IMR-90 (cell line): ENCODE data around the gene SHISAL1. TPM values are rescaled to one million over a fixed set of nuclear protein-coding genes. Genes with fewer than 3 reads are reported as not detected.

Experiments used
- ATAC-seq: fragments of 200-7000 bp; cut with Tn5 transposase; 2 replicates; pipeline ENCODE4 v1.9.1; 2020; ENCODE audit warnings: low read depth, mild to moderate bottlenecking, moderate library complexity
- BruUV-seq: library from RNA; stranded (reverse); fragments of 400-500 nt; replicated peaks from 2 replicates; lab custom pipeline; 2021; lab: Mats Ljungman, UMichigan
- CTCF ChIA-PET: fragments of 300-600 bp; formaldehyde crosslinking; extraction: SDS; loops from one replicate; lab custom pipeline; 2021; ENCODE audit warnings: antibody characterized with exemption; lab: Yijun Ruan, JAX
- POLR2A ChIA-PET: fragments of 300-600 bp; sonication (Branson Sonifier 250); formaldehyde crosslinking; loops from one replicate; lab custom pipeline; 2022; ENCODE audit warnings: antibody characterized with exemption; ENCODE audit not compliant: unreplicated experiment; lab: Charles Lee
- DNase-seq: peaks from one replicate; pipeline ENCODE4 v3.0.0; 2013
- H2AFZ ChIP-seq: replicated peaks from 2 replicates; pipeline ENCODE3; 2013; ENCODE audit warnings: low read length, mild to moderate bottlenecking; ENCODE audit not compliant: poor library complexity
- H2AK5ac ChIP-seq: 2 replicates; pipeline ENCODE4 v1.6.1; 2013; ENCODE audit warnings: low read depth, low read length, inconsistent platforms
- H2AK9ac ChIP-seq: replicated peaks from 2 replicates; pipeline ENCODE3; 2013; ENCODE audit warnings: mild to moderate bottlenecking, low read depth, low read length, moderate library complexity; ENCODE audit not compliant: poor library complexity
- H2BK120ac ChIP-seq: 2 replicates; pipeline ENCODE4 v1.6.1; 2013; ENCODE audit warnings: low read depth, low read length, inconsistent platforms
- H2BK15ac ChIP-seq: 3 replicates; pipeline ENCODE4 v1.6.1; 2013; ENCODE audit warnings: low read depth, low read length, inconsistent platforms
- H2BK20ac ChIP-seq: 2 replicates; pipeline ENCODE4 v1.6.1; 2013; ENCODE audit warnings: low read depth, mild to moderate bottlenecking, inconsistent platforms, low read length, moderate library complexity
- H2BK5ac ChIP-seq: 2 replicates; pipeline ENCODE4 v1.6.1; 2013; ENCODE audit warnings: mild to moderate bottlenecking, low read depth, low read length, inconsistent platforms; ENCODE audit not compliant: poor library complexity, severe bottlenecking
- H3K14ac ChIP-seq: replicated peaks from 2 replicates; pipeline ENCODE4 v1.6.1; 2013; ENCODE audit warnings: low read depth, low read length, inconsistent platforms
- H3K18ac ChIP-seq: 2 replicates; pipeline ENCODE4 v1.6.1; 2013; ENCODE audit warnings: low read depth, low read length, control low read depth
- H3K23ac ChIP-seq: 2 replicates; pipeline ENCODE4 v1.6.1; 2013; ENCODE audit warnings: low read depth, low read length, inconsistent platforms
- H3K27ac ChIP-seq: 2 replicates; pipeline ENCODE4 v1.5.1; 2013; ENCODE audit warnings: mild to moderate bottlenecking, control low read depth, low read length; ENCODE audit not compliant: insufficient read depth
- H3K27me3 ChIP-seq: 2 replicates; pipeline ENCODE4 v1.6.1; 2013; ENCODE audit warnings: low read length; ENCODE audit not compliant: control insufficient read depth, insufficient read depth
- H3K36me3 ChIP-seq: 2 replicates; pipeline ENCODE4 v1.6.1; 2013; ENCODE audit warnings: low read length, mixed read lengths; ENCODE audit not compliant: control insufficient read depth, insufficient read depth
- H3K4ac ChIP-seq: 2 replicates; pipeline ENCODE4 v1.6.1; 2013; ENCODE audit warnings: low read depth, low read length, inconsistent platforms
- H3K4me1 ChIP-seq: 2 replicates; pipeline ENCODE4 v1.6.1; 2013; ENCODE audit warnings: low read length, mixed read lengths; ENCODE audit not compliant: control insufficient read depth, insufficient read depth
- H3K4me2 ChIP-seq: 2 replicates; pipeline ENCODE4 v1.6.1; 2013; ENCODE audit warnings: low read depth, mild to moderate bottlenecking, control low read depth, low read length, moderate library complexity
- H3K4me3 ChIP-seq: 2 replicates; pipeline ENCODE4 v1.5.1; 2013; ENCODE audit warnings: low read depth, mild to moderate bottlenecking, control low read depth, low read length, moderate library complexity; ENCODE audit not compliant: insufficient read depth
- H3K56ac ChIP-seq: 2 replicates; pipeline ENCODE4 v1.6.1; 2013; ENCODE audit warnings: low read length, inconsistent platforms; ENCODE audit not compliant: insufficient read depth; ENCODE audit errors: extremely low read depth
- H3K79me1 ChIP-seq, 2 experiments: 2 replicates each; pipeline ENCODE4 v1.6.1; 2013; ENCODE audit warnings: low read length in 2 of 2, inconsistent platforms in 1 of 2, low read depth in 1 of 2
- H3K9ac ChIP-seq: 2 replicates; pipeline ENCODE4 v1.6.1; 2013; ENCODE audit warnings: low read depth, low read length, control low read depth
- H3K9me1 ChIP-seq: 2 replicates; pipeline ENCODE4 v1.6.1; 2013; ENCODE audit warnings: low read length, inconsistent platforms; ENCODE audit not compliant: insufficient read depth
- H3K9me3 ChIP-seq: 2 replicates; pipeline ENCODE4 v1.6.1; 2013; ENCODE audit warnings: low read length; ENCODE audit not compliant: control insufficient read depth, insufficient read depth
- H4K20me1 ChIP-seq: 2 replicates; pipeline ENCODE4 v1.6.1; 2013; ENCODE audit warnings: low read length, inconsistent platforms; ENCODE audit not compliant: insufficient read depth
- H4K5ac ChIP-seq: 2 replicates; pipeline ENCODE4 v1.6.1; 2013; ENCODE audit warnings: mild to moderate bottlenecking, low read depth, low read length, control low read depth
- H4K8ac ChIP-seq, 2 experiments: 2 replicates each; pipeline ENCODE4 v1.6.1; 2013; ENCODE audit warnings: low read depth in 2 of 2, low read length in 2 of 2, control low read depth in 1 of 2, inconsistent platforms in 1 of 2
- H4K91ac ChIP-seq: 2 replicates; pipeline ENCODE4 v1.6.1; 2013; ENCODE audit warnings: low read depth, low read length, inconsistent platforms; ENCODE audit not compliant: insufficient read depth
- RFX5 ChIP-seq: IDR thresholded peaks from 2 replicates; pipeline ENCODE4 v1.8.0; 2012; ENCODE audit warnings: low read depth, mild to moderate bottlenecking, low read length, moderate library complexity
- SMC3 ChIP-seq: fragments of 150-350 bp; IDR thresholded peaks from 2 replicates; pipeline ENCODE4 v1.6.1; 2016; ENCODE audit warnings: low read depth, mild to moderate bottlenecking, antibody characterized with exemption, low read length, moderate library complexity
- USF2 ChIP-seq: fragments of 150-350 bp; IDR thresholded peaks from 2 replicates; pipeline ENCODE4 v1.6.1; 2017; ENCODE audit warnings: mild to moderate bottlenecking, antibody characterized with exemption, low read length, low read depth
- WGBS, 2 experiments: methylation state at CpG; one replicate each; pipeline versions ENCODE4 v1.1.5 to v1.1.7; 2013; ENCODE audit warnings: missing lambda C conversion rate in 2 of 2; ENCODE audit not compliant: insufficient read length in 1 of 2; ENCODE audit errors: extremely low coverage in 2 of 2; 5-methylcytosine and 5-hydroxymethylcytosine counted together
- dilution Hi-C: fragments of 300-500 bp; cut with HindIII; formaldehyde crosslinking; loops from one replicate; pipeline ENCODE4 v1.14.3; 2018; ENCODE audit warnings: low sequenced_read_pairs; ENCODE audit not compliant: unreplicated experiment
- in situ Hi-C: fragments of 300-500 bp; cut with MboI; formaldehyde crosslinking; loops from 3 replicates; pipeline ENCODE4 v1.14.3; 2019; ENCODE audit warnings: low sequenced_read_pairs, inconsistent platforms, mixed read lengths
- intact Hi-C: fragments of 100-400 bp; cut with micrococcal nuclease; formaldehyde crosslinking; loops from 2 replicates; pipeline ENCODE4 v1.10.0; 2022
- polyA plus RNA-seq, 3 experiments: library from polyadenylated mRNA; depleted of rRNA; stranded (reverse); fragments of >200 nt; gene quantifications; 2 replicates each; pipeline ENCODE4 v1.2.3, GENCODE V29; 2012; ENCODE audit warnings: low replicate concordance in 1 of 3
- total RNA-seq: library from RNA; depleted of rRNA; stranded (reverse); fragments of >200 nt; gene quantifications from 2 replicates; pipeline ENCODE4 v1.2.3, GENCODE V29; 2012

Gene SHISAL1
- total and polyA plus RNA-seq, 2 of the 4 experiments (the other 2 are of a cell fraction), result 1.0 to 1.4 TPM

GRCh38 chr22:44352378-44353035, 39.8 kb upstream of the SHISAL1 start:
- Histone ChIP-seq H3K9me1 (no peaks in the 10 kb centered on the region), H3K27me3 (peaks cover 2% of the 10 kb centered on the region; the same call in 1 of the 2 replicates), H2BK120ac (peak overlapping the region; percentile 33), H3K23ac (no peak overlapping the region), H2BK15ac (no peak overlapping the region), H2AK9ac (no peak overlapping the region), H3K79me1 (no peaks in the 10 kb centered on the region), H3K56ac (no peak overlapping the region), H4K91ac (peak overlapping the region; percentile 40), H3K4me3 (no peak overlapping the region), H2BK5ac (no peak overlapping the region), H4K20me1 (peaks cover 1% of the 10 kb centered on the region; the same call in 1 of the 2 replicates), H2AFZ (no peak overlapping the region), H3K18ac (peak overlapping the region; percentile 1; the same call in 1 of the 2 replicates), H3K4ac (peak overlapping the region; percentile 34; the same call in 1 of the 2 replicates), H3K14ac (no peak overlapping the region), H3K9ac (no peak overlapping the region), H3K36me3 (no peaks in the 10 kb centered on the region), H3K9me3 (no peaks in the 10 kb centered on the region), H4K8ac (no peak overlapping the region; a peak in 1 of 4 replicates), H4K5ac (peak overlapping the region; percentile 5; the same call in 1 of the 2 replicates), H2AK5ac (peak overlapping the region; percentile 50), H3K4me1 (peaks cover 15% of the 10 kb centered on the region), H3K27ac (no peak overlapping the region), H2BK20ac (peak overlapping the region; percentile 70), H3K4me2 (no peak overlapping the region)
- DNase-seq (no peak), ATAC-seq (no peak)
- POLR2A ChIA-PET, result no interaction called here
- dilution Hi-C loops (no loop called here), intact Hi-C loops (loop anchor here (5.0 kb wide), 1 partner anchor 270 kb away; no protein-coding TSS in a partner anchor), in situ Hi-C loops (no loop called here)
- no CpG with 5 or more reads among the region's 10 CpGs for WGBS, 2 experiments
- CTCF ChIA-PET, result no interaction called here
- TF ChIP-seq RFX5, result no peak
- TF ChIP-seq SMC3, result no peak
- no peak for TF ChIP-seq USF2
- no TSS peak for BruUV-seq
